ENCODE results near the gene ZDHHC7.

DNA sequence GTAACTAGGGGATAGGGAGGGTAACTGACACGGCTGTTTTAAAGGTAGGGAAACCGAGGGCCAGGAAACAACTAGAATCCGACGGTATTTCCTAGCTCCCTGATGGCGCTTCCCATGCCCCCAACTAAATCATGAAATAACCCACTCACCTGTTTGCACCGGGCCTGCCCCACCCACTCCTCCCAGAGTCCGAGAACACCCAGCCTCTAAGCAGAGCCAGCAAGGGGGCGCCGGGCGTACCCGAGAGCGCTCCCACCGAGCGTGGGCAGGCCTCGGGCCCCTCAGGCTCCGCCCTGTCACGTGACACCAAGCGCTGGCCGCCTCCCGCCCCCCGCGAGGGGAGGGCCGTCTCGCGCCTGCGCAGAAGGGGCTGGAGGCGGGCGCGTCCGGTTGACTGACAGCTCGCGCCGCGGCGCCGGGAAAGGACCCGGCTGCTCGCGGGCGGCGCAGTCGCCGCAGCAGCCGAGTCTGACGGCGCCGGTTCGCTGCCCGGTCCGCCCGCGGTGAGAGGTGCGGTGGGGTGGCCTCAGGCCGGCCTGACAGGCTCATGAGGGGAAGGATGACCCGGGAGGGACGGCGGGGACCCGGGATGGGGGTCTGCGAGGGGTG, 16.1 kb upstream of the ZDHHC7 start, which contains the start of gene KIAA0513:
- no peak for TF ChIP-seq CTCF (IDR thresholded peaks at IDR 0.05)
- no peak for TF ChIP-seq ZFX (IDR thresholded peaks at IDR 0.05; ENCODE audit: borderline replicate concordance)
